HepG2 (cell line): ENCODE data around the gene ARSJ. TPM values are rescaled to one million over a fixed set of nuclear protein-coding genes. Genes with fewer than 3 reads are reported as not detected.
"Not testable (repeated sequence)": the region's sequence is repeated elsewhere in the genome, so short reads cannot be mapped to it uniquely, and the experiment has no call there.

ENCODE experiments used
- ATAC-seq: fragments of 200-7000 bp; cut with Tn5 transposase; 3 replicates; pipeline ENCODE4 v1.9.1; 2020; ENCODE audit warnings: mild to moderate bottlenecking, moderate library complexity
- BruUV-seq: library from RNA; stranded (reverse); fragments of 400-500 nt; replicated peaks from 2 replicates; lab custom pipeline; 2021; lab: Mats Ljungman, UMichigan
- CTCF ChIA-PET: fragments of 300-600 bp; formaldehyde crosslinking; extraction: SDS; loops from one replicate; lab custom pipeline; 2021; ENCODE audit warnings: low total read pairs, inconsistent platforms, low intra/inter-chr PET ratio; lab: Yijun Ruan, JAX
- POLR2A ChIA-PET: fragments of 350-600 bp; sonication (Branson Sonifier 250); formaldehyde crosslinking; loops from one replicate; lab custom pipeline; 2020; ENCODE audit warnings: antibody characterized with exemption, inconsistent platforms; lab: Yijun Ruan, JAX
- DNase-seq: peaks from one replicate; pipeline ENCODE4 v3.0.0-alpha.2; 2015; ENCODE audit warnings: low spot score
- FAIRE-seq: peaks from 3 replicates; lab custom pipeline; 2011; peaks lifted over from hg19 to GRCh38; lab: Jason Lieb, UNC
- H2AFZ ChIP-seq: one replicate; pipeline ENCODE4 v1.6.1; 2011; ENCODE audit warnings: low read length, inconsistent platforms
- H3K27ac ChIP-seq: fragments of 300-600 bp; 3 replicates; pipeline ENCODE4 v1.8.0; 2011; ENCODE audit warnings: mixed run types, mild to moderate bottlenecking, mixed read lengths, low read length, inconsistent platforms; ENCODE audit not compliant: insufficient read depth; ENCODE audit errors: extremely low read length
- H3K27me3 ChIP-seq, 2 experiments: fragments of 200-600 bp in 1 of 2; 2 replicates in 1 of 2; 3 replicates in 1 of 2; pipeline versions ENCODE4 v1.6.0 to v1.8.0; 2011; ENCODE audit warnings: low read length in 2 of 2, mild to moderate bottlenecking in 2 of 2, moderate library complexity in 2 of 2, inconsistent platforms in 1 of 2; ENCODE audit not compliant: insufficient read depth in 2 of 2, control insufficient read depth in 1 of 2
- H3K36me3 ChIP-seq, 2 experiments: fragments of 200-600 bp in 1 of 2; replicated peaks in 1 of 2; 2 replicates in 1 of 2; 3 replicates in 1 of 2; pipeline versions ENCODE4 v1.5.1 to v1.8.0; 2011; ENCODE audit warnings: low read length in 2 of 2, inconsistent platforms in 1 of 2; ENCODE audit not compliant: insufficient read depth in 2 of 2, control insufficient read depth in 1 of 2
- H3K4me1 ChIP-seq: 2 replicates; pipeline ENCODE4 v1.5.1; 2012; ENCODE audit warnings: low read length, inconsistent platforms; ENCODE audit not compliant: insufficient read depth
- H3K4me2 ChIP-seq: 2 replicates; pipeline ENCODE4 v1.6.0; 2011; ENCODE audit warnings: low read depth, low read length, inconsistent platforms
- H3K4me3 ChIP-seq, 3 experiments: fragments of 200-600 bp in 1 of 3; sonication (generic), shearing (Covaris generic) in 1 of 3; replicated peaks in 1 of 3; 2 replicates each; pipeline ENCODE4 v1.5.1; 2011 to 2016; ENCODE audit warnings: low read length in 3 of 3, inconsistent platforms in 2 of 3, low read depth in 2 of 3, mild to moderate bottlenecking in 2 of 3, control low read depth in 1 of 3, mixed read lengths in 1 of 3; ENCODE audit not compliant: insufficient read depth in 1 of 3
- H3K79me2 ChIP-seq: one replicate; pipeline ENCODE4 v1.6.1; 2011; ENCODE audit warnings: low read length, inconsistent platforms; ENCODE audit not compliant: insufficient read depth
- H3K9ac ChIP-seq: 2 replicates; pipeline ENCODE4 v1.6.0; 2011; ENCODE audit warnings: mild to moderate bottlenecking, low read depth, low read length, inconsistent platforms; ENCODE audit not compliant: insufficient read depth
- H3K9me3 ChIP-seq: 2 replicates; pipeline ENCODE4 v1.5.1; 2012; ENCODE audit warnings: mild to moderate bottlenecking, low read length
- H4K20me1 ChIP-seq: 2 replicates; pipeline ENCODE4 v1.6.0; 2011; ENCODE audit warnings: inconsistent platforms, mild to moderate bottlenecking, low read length, moderate library complexity; ENCODE audit not compliant: insufficient read depth
- AHR ChIP-seq: IDR thresholded peaks from 2 replicates; pipeline ENCODE4 v1.6.1; 2018; ENCODE audit warnings: missing genetic modification reagents, missing compliant biosample characterization
- AKAP8 ChIP-seq: sonication (generic); formaldehyde crosslinking; IDR thresholded peaks from 2 replicates; pipeline ENCODE4 v1.5.1; 2020; ENCODE audit warnings: mild to moderate bottlenecking, missing genetic modification reagents
- FOXP1 ChIP-seq, 2 experiments: fragments of 450-650 bp in 1 of 2; IDR thresholded peaks; 2 replicates each; pipeline ENCODE4 v1.6.1; 2017 to 2018; ENCODE audit warnings: antibody characterized with exemption in 1 of 2
- GLMP ChIP-seq: sonication (generic); formaldehyde crosslinking; IDR thresholded peaks from 2 replicates; pipeline ENCODE4 v1.9.0; 2021; ENCODE audit warnings: missing genetic modification reagents, mild to moderate bottlenecking, borderline replicate concordance
- HMGA1 ChIP-seq: sonication (generic); formaldehyde crosslinking; conservative IDR thresholded peaks from 2 replicates; pipeline ENCODE4 v1.4.0; 2020; ENCODE audit warnings: missing genetic modification reagents
- HOXD1 ChIP-seq: sonication (generic); formaldehyde crosslinking; IDR thresholded peaks from 2 replicates; pipeline ENCODE4 v1.5.0; 2020; ENCODE audit warnings: missing genetic modification reagents
- PCBP2 ChIP-seq: fragments of 200-400 bp; formaldehyde crosslinking; optimal IDR thresholded peaks from 2 replicates; pipeline ENCODE3; 2018; ENCODE audit warnings: low read length, low read depth; ENCODE audit not compliant: poor library complexity, severe bottlenecking
- RFXANK ChIP-seq: IDR thresholded peaks from 2 replicates; pipeline ENCODE4 v1.6.1; 2016
- ZNF225 ChIP-seq: sonication (generic); formaldehyde crosslinking; IDR thresholded peaks from 2 replicates; pipeline ENCODE4 v1.4.0; 2020; ENCODE audit warnings: mild to moderate bottlenecking, missing genetic modification reagents
- ZNF281 ChIP-seq: sonication (generic); formaldehyde crosslinking; IDR thresholded peaks from 2 replicates; pipeline ENCODE4 v1.4.0; 2020; ENCODE audit warnings: missing genetic modification reagents, borderline replicate concordance
- ZNF383 ChIP-seq: sonication (generic); formaldehyde crosslinking; IDR thresholded peaks from 2 replicates; pipeline ENCODE4 v1.4.0; 2020; ENCODE audit warnings: missing genetic modification reagents, mild to moderate bottlenecking, borderline replicate concordance
- ZSCAN9 ChIP-seq: IDR thresholded peaks from 2 replicates; pipeline ENCODE4 v1.6.1; 2016; ENCODE audit warnings: borderline replicate concordance
- WGBS: methylation state at CpG from one replicate; pipeline ENCODE4 v1.1.6; 2017; ENCODE audit warnings: low lambda C conversion rate; 5-methylcytosine and 5-hydroxymethylcytosine counted together
- in situ Hi-C: cut with HindIII; loops from 2 replicates; pipeline ENCODE4 v1.10.0; 2017; ENCODE audit warnings: low pct_unique_long_range_greater_than_20kb; ENCODE audit not compliant: extremely low pct_ligation_motif_present
- intact Hi-C: fragments of 100-400 bp; cut with micrococcal nuclease; formaldehyde crosslinking; loops from one replicate; pipeline ENCODE4 v1.10.0; 2022; ENCODE audit not compliant: unreplicated experiment
- polyA plus RNA-seq, 8 experiments: library from polyadenylated mRNA; depleted of rRNA in 3 of 8; stranded (reverse) in 7 of 8; unstranded in 1 of 8; fragments of >200 nt; fragmentation: Illumina TruSeq in 4 of 8; extraction: Trizol in 4 of 8; gene quantifications; 2 replicates each; pipeline versions ENCODE4 v1.2.1 to v1.2.3, GENCODE V29; 2011 to 2016; ENCODE audit warnings: low read depth in 4 of 8, missing spikeins in 1 of 8, mixed read lengths in 1 of 8; ENCODE audit not compliant: insufficient read depth in 1 of 8
- total RNA-seq, 5 experiments: library from RNA; depleted of rRNA; stranded (reverse); fragments of >200 nt; fragmentation: Illumina TruSeq; extraction: Trizol; gene quantifications; 2 replicates each; pipeline ENCODE4 v1.2.3, GENCODE V29; 2016; ENCODE audit warnings: low read depth in 1 of 5

Gene ARSJ
- total and polyA plus RNA-seq, 2 of the 13 experiments (the other 11 are each of a cell fraction or from before 2014, with no cell fraction given), result not detected

- intact Hi-C loops, CTCF ChIA-PET, H3K4me1 ChIP-seq, in situ Hi-C loops, H2AFZ ChIP-seq, ATAC-seq, H3K4me3 ChIP-seq, DNase-seq, POLR2A ChIA-PET, H3K36me3 ChIP-seq, H3K4me2 ChIP-seq, FAIRE-seq, H3K27ac ChIP-seq, BruUV-seq, H3K27me3 ChIP-seq, H3K9me3 ChIP-seq, H3K79me2 ChIP-seq, H4K20me1 ChIP-seq, H3K9ac ChIP-seq: not testable (repeated sequence)
- 28% methylated on average over 2 of the region's 2 CpGs for WGBS
Observed at GRCh38 chr4:113940103-113940502, 39.3 kb downstream of the ARSJ start.

GRCh38 chr4:113935190-113935589 lies 44.3 kb downstream of the ARSJ start:
- BruUV-seq, result no TSS peak
- no peak overlapping the region for H3K9ac ChIP-seq

More at GRCh38 chr4:113935190-113935589, 44.3 kb downstream of the ARSJ start:
- DNase-seq, result no peak
- TF ChIP-seq ZNF225 (CRISPR knock-in tag), result no peak
- no peak for TF ChIP-seq ZNF281 (CRISPR knock-in tag)
- TF ChIP-seq ZSCAN9, result no peak
- no peak for TF ChIP-seq AKAP8 (CRISPR knock-in tag)
- TF ChIP-seq HMGA1, result no peak
- no peak for TF ChIP-seq AHR (CRISPR knock-in tag)
- no peak for TF ChIP-seq RFXANK
- TF ChIP-seq FOXP1 (IDR thresholded peaks at IDR 0.05), result no peak
- no peak for TF ChIP-seq FOXP1 (CRISPR knock-in tag; IDR thresholded peaks at IDR 0.05)
- no peak for TF ChIP-seq GLMP (CRISPR knock-in tag)
- no peak for TF ChIP-seq PCBP2
- TF ChIP-seq ZNF383, result no peak
- no peak for TF ChIP-seq HOXD1 (CRISPR knock-in tag)
- TF ChIP-seq, all 625 proteins: peak for 0
- no peak for ATAC-seq
- CTCF ChIA-PET, result no interaction called here
- H3K4me1 ChIP-seq, result no peaks in the 10 kb centered on the region
- no peaks in the 10 kb centered on the region for H3K9me3 ChIP-seq
- no peak overlapping the region for H3K4me2 ChIP-seq
- H3K27ac ChIP-seq, result no peak overlapping the region
- FAIRE-seq, result no peak
- no peak overlapping the region for H3K4me3 ChIP-seq
- H3K27me3 ChIP-seq, result no peaks in the 10 kb centered on the region
- no peaks in the 10 kb centered on the region for H3K79me2 ChIP-seq
- no peaks in the 10 kb centered on the region for H3K36me3 ChIP-seq
- intact Hi-C loops, result no loop called here
- in situ Hi-C loops, result no loop called here
- POLR2A ChIA-PET, result no interaction called here
- no peak overlapping the region for H2AFZ ChIP-seq
- no peaks in the 10 kb centered on the region for H4K20me1 ChIP-seq
